HL-60 (cell line): ENCODE results near the gene RUNX1.

Experiments
- DNase-seq, 2 experiments: peaks; one replicate each; pipeline ENCODE4 v3.0.0-alpha.2; 2010 to 2020; ENCODE audit warnings: low read depth in 1 of 2, low spot score in 1 of 2
- H3K27ac ChIP-seq: fragments of 250-450 bp; sonication (Bioruptor Pico); replicated peaks from 2 replicates; pipeline ENCODE4 v1.5.1; 2020; ENCODE audit warnings: mild to moderate bottlenecking, moderate library complexity
- H3K27me3 ChIP-seq: fragments of 250-450 bp; sonication (Bioruptor Pico); 2 replicates; pipeline ENCODE4 v1.5.1; 2021; ENCODE audit warnings: mild to moderate bottlenecking, moderate library complexity; ENCODE audit not compliant: insufficient read depth, poor library complexity, severe bottlenecking
- H3K4me3 ChIP-seq: replicated peaks from 2 replicates; pipeline ENCODE4 v1.5.1; 2011; ENCODE audit warnings: mild to moderate bottlenecking, control low read depth, low read length; ENCODE audit not compliant: insufficient read depth
- CTCF ChIP-seq: IDR thresholded peaks from one replicate; pipeline ENCODE4 v1.5.1; 2011; ENCODE audit warnings: low read length, control low read depth, inconsistent platforms; ENCODE audit not compliant: insufficient read depth
- GABPA ChIP-seq: IDR thresholded peaks from 2 replicates; pipeline ENCODE4 v1.6.1; 2012; ENCODE audit warnings: low read depth
- POLR2AphosphoS5 ChIP-seq: IDR thresholded peaks from 2 replicates; pipeline ENCODE4 v1.6.1; 2012; ENCODE audit warnings: low read depth
- REST ChIP-seq: IDR thresholded peaks from 2 replicates; pipeline ENCODE4 v1.6.1; 2012; ENCODE audit warnings: low read depth; ENCODE audit not compliant: insufficient replicate concordance
- SPI1 ChIP-seq: IDR thresholded peaks from 2 replicates; pipeline ENCODE4 v1.6.1; 2012; ENCODE audit warnings: low read depth, mild to moderate bottlenecking, borderline replicate concordance

Gene RUNX1

GRCh38 chr21:34984356-34985058 is 64.6 kb downstream of the RUNX1 start:
- Histone ChIP-seq H3K4me3 (no peak overlapping the region), H3K27me3 (no peaks in the 10 kb centered on the region), H3K27ac (no peak overlapping the region; the same call in 1 of the 2 replicates)
- TF ChIP-seq GABPA (no peak), POLR2AphosphoS5 (no peak), CTCF (no peak), SPI1 (peak; percentile 14; the same call in 1 of the 2 replicates), REST (no peak)
- DNase-seq: peak in 1 of 2 experiments; percentile 21

GRCh38 chr21:34983680-34984086 is 65.4 kb downstream of the RUNX1 start:
- Histone ChIP-seq H3K27ac (no peak overlapping the region), H3K4me3 (no peak overlapping the region), H3K27me3 (no peaks in the 10 kb centered on the region)
- DNase-seq: peak in 1 of 2 experiments; percentile 32
- TF ChIP-seq SPI1 (peak; percentile 34; the same call in 1 of the 2 replicates), GABPA (no peak)

- H3K27ac ChIP-seq: no peak overlapping the region
- TF ChIP-seq GABPA (no peak), POLR2AphosphoS5 (no peak), SPI1 (no peak), CTCF (no peak), REST (no peak)
- no peak for DNase-seq
- H3K27me3 ChIP-seq: no peaks in the 10 kb centered on the region
- no peak overlapping the region for H3K4me3 ChIP-seq
Measured at GRCh38 chr21:34981791-34982190, 67.3 kb downstream of the RUNX1 start.

- DNase-seq: no peak
- Histone ChIP-seq H3K27me3 (no peaks in the 10 kb centered on the region), H3K4me3 (no peak overlapping the region), H3K27ac (no peak overlapping the region)
- TF ChIP-seq GABPA (no peak), POLR2AphosphoS5 (no peak), CTCF (no peak), REST (no peak), SPI1 (no peak)
Measured at GRCh38 chr21:34980423-34981115, 68.5 kb downstream of the RUNX1 start.
